Endothelial cell of umbilical vein (primary cell): Measurements from ENCODE around the gene ZNF330. TPM values are rescaled to one million over a fixed set of nuclear protein-coding genes. Genes with fewer than 3 reads are reported as not detected.

Source experiments
- BruUV-seq: library from RNA; stranded (reverse); fragments of 400-500 nt; replicated peaks from 2 replicates; lab custom pipeline; 2021; lab: Mats Ljungman, UMichigan
- CTCF ChIA-PET: fragments of 300-600, 350-600 bp; sonication (Branson Sonifier 250); formaldehyde crosslinking; loops from one replicate; lab custom pipeline; 2021; ENCODE audit warnings: antibody characterized with exemption, inconsistent platforms; lab: Charles Lee
- POLR2A ChIA-PET: fragments of 300-600, 350-600 bp; sonication (Branson Sonifier 250); formaldehyde crosslinking; loops from one replicate; lab custom pipeline; 2021; ENCODE audit warnings: antibody characterized with exemption, inconsistent platforms; lab: Charles Lee
- DNase-seq: peaks from one replicate; pipeline ENCODE4 v3.0.0-alpha.2; 2011; ENCODE audit warnings: low read depth, low spot score
- FAIRE-seq: peaks from 2 replicates; lab custom pipeline; 2011; peaks lifted over from hg19 to GRCh38; lab: Jason Lieb, UNC
- H2AFZ ChIP-seq: 2 replicates; pipeline ENCODE4 v1.6.0; 2012; ENCODE audit warnings: low read depth, low read length, control low read depth, inconsistent platforms
- H3K27ac ChIP-seq: 2 replicates; pipeline ENCODE4 v1.5.1; 2011; ENCODE audit warnings: low read depth, mild to moderate bottlenecking, control low read depth, low read length, moderate library complexity; ENCODE audit not compliant: insufficient read depth
- H3K27me3 ChIP-seq, 2 experiments: 2 replicates each; pipeline versions ENCODE4 v1.6.0 to v1.6.1; 2011; ENCODE audit warnings: low read length in 2 of 2, mixed read lengths in 1 of 2; ENCODE audit not compliant: control insufficient read depth in 2 of 2, insufficient read depth in 2 of 2
- H3K36me3 ChIP-seq, 2 experiments: 2 replicates in 1 of 2; 3 replicates in 1 of 2; pipeline ENCODE4 v1.5.1; 2011; ENCODE audit warnings: low read length in 2 of 2, mild to moderate bottlenecking in 1 of 2, moderate library complexity in 1 of 2; ENCODE audit not compliant: control insufficient read depth in 2 of 2, insufficient read depth in 2 of 2; ENCODE audit errors: extremely low read depth in 1 of 2
- H3K4me1 ChIP-seq: 3 replicates; pipeline ENCODE4 v1.5.1; 2011; ENCODE audit warnings: mild to moderate bottlenecking, low read length; ENCODE audit not compliant: control insufficient read depth, insufficient read depth; ENCODE audit errors: extremely low read depth
- H3K4me2 ChIP-seq: 2 replicates; pipeline ENCODE4 v1.6.1; 2011; ENCODE audit warnings: low read length, control low read depth, mixed read lengths; ENCODE audit not compliant: insufficient read depth
- H3K4me3 ChIP-seq, 3 experiments: fragments of 200-600 bp in 1 of 3; sonication (generic), shearing (Covaris generic) in 1 of 3; replicated peaks in 1 of 3; 2 replicates each; pipeline ENCODE4 v1.5.1; 2011 to 2016; ENCODE audit warnings: control low read depth in 3 of 3, low read length in 3 of 3, mild to moderate bottlenecking in 2 of 3, inconsistent platforms in 1 of 3, low read depth in 1 of 3, moderate library complexity in 1 of 3; ENCODE audit not compliant: insufficient read depth in 1 of 3
- H3K79me2 ChIP-seq: 2 replicates; pipeline ENCODE4 v1.6.0; 2012; ENCODE audit warnings: low read length, inconsistent platforms; ENCODE audit not compliant: control insufficient read depth, insufficient read depth
- H3K9ac ChIP-seq: replicated peaks from 2 replicates; pipeline ENCODE3; 2011; ENCODE audit warnings: low read length, control low read depth; ENCODE audit not compliant: insufficient read depth; ENCODE audit errors: extremely low read depth
- H3K9me1 ChIP-seq: replicated peaks from 3 replicates; pipeline ENCODE4 v1.6.0; 2011; ENCODE audit warnings: mild to moderate bottlenecking, low read length; ENCODE audit not compliant: control insufficient read depth, insufficient read depth; ENCODE audit errors: extremely low read depth
- H3K9me3 ChIP-seq: replicated peaks from 2 replicates; pipeline ENCODE4 v1.5.1; 2012; ENCODE audit warnings: low read length, inconsistent platforms; ENCODE audit not compliant: control insufficient read depth, insufficient read depth
- H4K20me1 ChIP-seq: replicated peaks from 2 replicates; pipeline ENCODE3; 2011; ENCODE audit warnings: mild to moderate bottlenecking, low read length; ENCODE audit not compliant: control insufficient read depth, insufficient read depth; ENCODE audit errors: extremely low read depth
- CTCF ChIP-seq, 2 donors: IDR thresholded peaks; 1 replicate in 1 of 2; 2 replicates in 1 of 2; pipeline ENCODE4 v1.5.1; 2011; ENCODE audit warnings: low read length in 2 of 2, mild to moderate bottlenecking in 2 of 2, moderate library complexity in 2 of 2, control low read depth in 1 of 2, inconsistent platforms in 1 of 2, low read depth in 1 of 2; ENCODE audit not compliant: insufficient read depth in 1 of 2; ENCODE audit errors: extremely low read depth in 1 of 2
- EZH2 ChIP-seq: IDR thresholded peaks from 2 replicates; pipeline ENCODE4 v1.6.1; 2012; ENCODE audit warnings: borderline replicate concordance, low read depth, mild to moderate bottlenecking, moderate library complexity, low read length, inconsistent platforms; ENCODE audit not compliant: severe bottlenecking
- FOS ChIP-seq: IDR thresholded peaks from 2 replicates; pipeline ENCODE4 v1.6.1; 2011; ENCODE audit warnings: mild to moderate bottlenecking, low read length, moderate library complexity, borderline replicate concordance; ENCODE audit not compliant: insufficient read depth
- GATA2 ChIP-seq: IDR thresholded peaks from 2 replicates; pipeline ENCODE4 v1.7.0; 2011; ENCODE audit warnings: low read depth, mild to moderate bottlenecking, moderate library complexity, mixed read lengths, low read length; ENCODE audit not compliant: insufficient read length, insufficient read depth
- JUN ChIP-seq: IDR thresholded peaks from 2 replicates; pipeline ENCODE4 v1.6.1; 2011; ENCODE audit warnings: borderline replicate concordance, low read depth; ENCODE audit not compliant: insufficient read length, insufficient read depth
- MAX ChIP-seq: IDR thresholded peaks from 2 replicates; pipeline ENCODE4 v1.6.1; 2011; ENCODE audit not compliant: insufficient read depth, insufficient read length
- MYC ChIP-seq: IDR thresholded peaks from one replicate; pipeline ENCODE4 v1.6.1; 2011; ENCODE audit warnings: mild to moderate bottlenecking, low read depth, low read length
- dilution Hi-C: fragments of 300-500 bp; cut with MboI; formaldehyde crosslinking; loops from one replicate; pipeline ENCODE4 v1.15.0; 2019; ENCODE audit warnings: low sequenced_read_pairs; ENCODE audit not compliant: extremely low pct_ligation_motif_present
- intact Hi-C: fragments of 100-400 bp; cut with micrococcal nuclease; formaldehyde crosslinking; loops from one replicate; pipeline ENCODE4 v1.10.0; 2022
- polyA plus RNA-seq, 4 experiments: library from polyadenylated mRNA; depleted of rRNA in 3 of 4; stranded (reverse) in 3 of 4; unstranded in 1 of 4; fragments of >200 nt; gene quantifications; 2 replicates each; pipeline versions ENCODE4 v1.2.1 to v1.2.3, GENCODE V29; 2011 to 2012; ENCODE audit warnings: missing spikeins in 1 of 4
- total RNA-seq: library from RNA; stranded (reverse); gene quantifications from 2 replicates; pipeline ENCODE4 v1.2.3, GENCODE V29; 2021

ZNF330 gene
- total and polyA plus RNA-seq, 2 donors (not counting 3 experiments of a cell fraction or from before 2014, with no cell fraction given) = 15.5 to 31.0 TPM

- no peaks in the 10 kb centered on the region for H3K9me1 ChIP-seq
- TF ChIP-seq EZH2 (no peak), GATA2 (no peak), MAX (no peak), MYC (no peak), FOS (no peak), JUN (no peak), CTCF (IDR thresholded peaks at IDR 0.05; ENCODE audit: extremely low read depth in 1 of 2, insufficient read depth in 1 of 2, low read depth in 1 of 2, low read length in 2 of 2) (no peak)
- no TSS peak for BruUV-seq
- no peak overlapping the region for H3K9ac ChIP-seq
- peaks cover 2 to 3% of the 10 kb centered on the region in 2 experiments for H3K27me3 ChIP-seq
- no peaks in the 10 kb centered on the region for H3K36me3 ChIP-seq
- no peaks in the 10 kb centered on the region for H3K4me1 ChIP-seq
- FAIRE-seq (no peak), DNase-seq (no peak)
- H3K4me3 ChIP-seq = no peak overlapping the region
- no peaks in the 10 kb centered on the region for H4K20me1 ChIP-seq
- H3K9me3 ChIP-seq = no peaks in the 10 kb centered on the region
- no peak overlapping the region for H3K27ac ChIP-seq
- CTCF ChIA-PET = no interaction called here
- dilution Hi-C loops (no loop called here), intact Hi-C loops (no loop called here)
- H3K79me2 ChIP-seq = no peaks in the 10 kb centered on the region
- no peak overlapping the region for H3K4me2 ChIP-seq
- POLR2A ChIA-PET = no interaction called here
- no peak overlapping the region for H2AFZ ChIP-seq
These were observed 10.5 kb upstream of the ZNF330 start for GRCh38 chr4:141210168-141210567.
